Astrocyte (in vitro differentiated cells and primary cell): ENCODE results near the gene LAG3. TPM values are rescaled to one million over a fixed set of nuclear protein-coding genes. Genes with fewer than 3 reads are reported as not detected.
A peak's percentile ranks its signal among the peaks of the same experiment; 100 is the strongest.

Experiments used
- DNase-seq: peaks from one replicate; pipeline ENCODE4 v3.0.0-alpha.2; 2010; ENCODE audit warnings: low read depth
- FAIRE-seq: peaks from 2 replicates; lab custom pipeline; 2011; peaks lifted over from hg19 to GRCh38; lab: Jason Lieb, UNC
- H2AFZ ChIP-seq: 2 replicates; pipeline ENCODE4 v1.6.0; 2012; ENCODE audit warnings: low read depth, low read length, inconsistent platforms
- H3K27ac ChIP-seq: 2 replicates; pipeline ENCODE4 v1.5.1; 2011; ENCODE audit warnings: low read depth, low read length, inconsistent platforms
- H3K27me3 ChIP-seq: 2 replicates; pipeline ENCODE4 v1.6.0; 2011; ENCODE audit warnings: low read length, inconsistent platforms; ENCODE audit not compliant: insufficient read depth
- H3K36me3 ChIP-seq: 2 replicates; pipeline ENCODE4 v1.5.1; 2011; ENCODE audit warnings: low read length, inconsistent platforms; ENCODE audit not compliant: insufficient read depth
- H3K4me1 ChIP-seq: 2 replicates; pipeline ENCODE4 v1.5.1; 2011; ENCODE audit warnings: low read length, inconsistent platforms; ENCODE audit not compliant: insufficient read depth
- H3K4me2 ChIP-seq: 2 replicates; pipeline ENCODE4 v1.6.0; 2012; ENCODE audit warnings: low read length, inconsistent platforms
- H3K4me3 ChIP-seq: 2 replicates; pipeline ENCODE4 v1.5.1; 2011; ENCODE audit warnings: low read depth, mild to moderate bottlenecking, low read length, inconsistent platforms; ENCODE audit not compliant: insufficient read depth
- H3K79me2 ChIP-seq: 2 replicates; pipeline ENCODE4 v1.6.0; 2012; ENCODE audit warnings: mild to moderate bottlenecking, low read length, inconsistent platforms; ENCODE audit not compliant: insufficient read depth
- H3K9ac ChIP-seq: 2 replicates; pipeline ENCODE4 v1.6.0; 2012; ENCODE audit warnings: mild to moderate bottlenecking, low read length, inconsistent platforms
- H3K9me3 ChIP-seq: 2 replicates; pipeline ENCODE4 v1.5.1; 2012; ENCODE audit warnings: low read depth, mild to moderate bottlenecking, low read length, inconsistent platforms; ENCODE audit not compliant: insufficient read depth
- H4K20me1 ChIP-seq: 2 replicates; pipeline ENCODE4 v1.6.0; 2012; ENCODE audit warnings: low read length, inconsistent platforms; ENCODE audit not compliant: insufficient read depth
- H3K27ac Mint-ChIP-seq: one replicate; pipeline ENCODE4 v1.8.0; 2021; ENCODE audit warnings: mild to moderate bottlenecking, mixed read lengths; ENCODE audit not compliant: unreplicated experiment
- H3K27me3 Mint-ChIP-seq: one replicate; pipeline ENCODE4 v1.8.0; 2021; ENCODE audit warnings: low read depth, mixed read lengths; ENCODE audit not compliant: unreplicated experiment
- H3K36me3 Mint-ChIP-seq: one replicate; pipeline ENCODE4 v1.8.0; 2021; ENCODE audit warnings: low read depth, mixed read lengths; ENCODE audit not compliant: unreplicated experiment
- H3K4me1 Mint-ChIP-seq: one replicate; pipeline ENCODE4 v1.8.0; 2021; ENCODE audit warnings: low read depth, mixed read lengths; ENCODE audit not compliant: unreplicated experiment
- H3K4me3 Mint-ChIP-seq: one replicate; pipeline ENCODE4 v1.8.0; 2021; ENCODE audit warnings: mild to moderate bottlenecking, moderate library complexity, mixed read lengths; ENCODE audit not compliant: unreplicated experiment
- H3K9me3 Mint-ChIP-seq: one replicate; pipeline ENCODE4 v1.8.0; 2021; ENCODE audit warnings: mild to moderate bottlenecking, mixed read lengths; ENCODE audit not compliant: unreplicated experiment
- CTCF ChIP-seq: IDR thresholded peaks from 2 replicates; pipeline ENCODE4 v1.5.1; 2011; ENCODE audit warnings: low read depth, mild to moderate bottlenecking, inconsistent platforms, low read length, moderate library complexity; ENCODE audit not compliant: insufficient read depth
- EZH2 ChIP-seq: IDR thresholded peaks from 2 replicates; pipeline ENCODE4 v1.6.1; 2012; ENCODE audit warnings: mild to moderate bottlenecking, low read length, inconsistent platforms; ENCODE audit not compliant: insufficient read depth
- total RNA-seq: library from RNA; stranded (reverse); gene quantifications from 2 replicates; pipeline ENCODE4 v1.2.1, GENCODE V29; 2021

Gene LAG3
- total RNA-seq, 1 donor from 2014 or later: 2.0 TPM

GRCh38 chr12:6751767-6752166, 20.6 kb upstream of the LAG3 start:
- Mint-ChIP-seq H3K4me3 (peak overlapping the region; percentile 99), H3K27me3 (no peaks in the 10 kb centered on the region), H3K27ac (peak overlapping the region; percentile 93), H3K36me3 (peaks cover 16% of the 10 kb centered on the region), H3K9me3 (no peaks in the 10 kb centered on the region), H3K4me1 (peaks cover 24% of the 10 kb centered on the region)
- Histone ChIP-seq H3K27ac (no peak overlapping the region), H3K36me3 (peaks cover 34% of the 10 kb centered on the region), H3K9me3 (no peaks in the 10 kb centered on the region), H3K4me3 (peak overlapping the region; percentile 81), H3K9ac (peak overlapping the region; percentile 97), H3K79me2 (peaks cover 33% of the 10 kb centered on the region), H3K27me3 (no peaks in the 10 kb centered on the region), H4K20me1 (peaks cover 55% of the 10 kb centered on the region), H3K4me2 (peak overlapping the region; percentile 98), H2AFZ (no peak overlapping the region), H3K4me1 (peaks cover 13% of the 10 kb centered on the region)
- DNase-seq (no peak), FAIRE-seq (no peak)
- TF ChIP-seq EZH2: no peak
- TF ChIP-seq CTCF: no peak

GRCh38 chr12:6752167-6752920, 20.0 kb upstream of the LAG3 start:
- FAIRE-seq: no peak
- Mint-ChIP-seq H3K36me3 (peaks cover 16% of the 10 kb centered on the region), H3K27ac (peak overlapping the region; percentile 93), H3K4me1 (peaks cover 24% of the 10 kb centered on the region), H3K4me3 (peak overlapping the region; percentile 99), H3K27me3 (no peaks in the 10 kb centered on the region), H3K9me3 (no peaks in the 10 kb centered on the region)
- Histone ChIP-seq H3K79me2 (peaks cover 33% of the 10 kb centered on the region), H4K20me1 (peaks cover 50% of the 10 kb centered on the region), H3K36me3 (peaks cover 29% of the 10 kb centered on the region), H3K9me3 (no peaks in the 10 kb centered on the region), H3K4me3 (peak overlapping the region; percentile 81), H3K9ac (peak overlapping the region; percentile 97), H3K27ac (peak overlapping the region; percentile 98), H3K4me1 (peaks cover 13% of the 10 kb centered on the region), H3K4me2 (peak overlapping the region; percentile 98), H3K27me3 (no peaks in the 10 kb centered on the region), H2AFZ (peak overlapping the region; percentile 90)
- DNase-seq: peak; percentile 29
- TF ChIP-seq CTCF (peak; percentile 31), EZH2 (no peak)
